Measurements from ENCODE around the gene DIRAS1.

DNA sequence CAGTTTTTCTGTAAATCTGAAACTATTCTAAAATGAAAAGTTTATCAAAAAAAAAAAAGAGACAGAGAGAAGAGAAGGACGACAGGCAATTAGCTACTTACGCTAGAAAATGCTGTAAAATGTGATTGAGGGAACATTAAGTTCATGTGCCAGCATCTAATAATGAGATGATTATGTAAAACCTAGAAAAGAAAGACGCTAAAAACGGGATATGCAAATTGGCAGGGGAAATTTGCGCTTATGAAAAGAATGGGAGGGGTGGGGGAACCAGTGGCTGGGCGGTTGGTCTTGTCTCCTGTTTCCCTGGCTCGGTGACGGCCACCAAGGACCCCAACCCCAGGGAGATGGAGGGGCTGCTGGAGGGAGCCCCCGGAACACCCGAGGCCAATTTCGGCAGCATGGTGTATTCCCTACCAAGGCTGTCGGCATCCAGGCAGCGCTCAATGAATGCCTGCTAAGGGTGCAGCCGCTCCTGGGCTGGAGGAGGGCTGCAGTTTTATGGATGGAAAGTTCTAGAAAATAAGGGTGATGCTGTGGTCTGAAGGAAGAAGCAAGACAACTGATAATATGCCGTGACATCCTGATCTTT is 52.9 kb downstream of the DIRAS1 start:
- TF ChIP-seq, protein P1, sequence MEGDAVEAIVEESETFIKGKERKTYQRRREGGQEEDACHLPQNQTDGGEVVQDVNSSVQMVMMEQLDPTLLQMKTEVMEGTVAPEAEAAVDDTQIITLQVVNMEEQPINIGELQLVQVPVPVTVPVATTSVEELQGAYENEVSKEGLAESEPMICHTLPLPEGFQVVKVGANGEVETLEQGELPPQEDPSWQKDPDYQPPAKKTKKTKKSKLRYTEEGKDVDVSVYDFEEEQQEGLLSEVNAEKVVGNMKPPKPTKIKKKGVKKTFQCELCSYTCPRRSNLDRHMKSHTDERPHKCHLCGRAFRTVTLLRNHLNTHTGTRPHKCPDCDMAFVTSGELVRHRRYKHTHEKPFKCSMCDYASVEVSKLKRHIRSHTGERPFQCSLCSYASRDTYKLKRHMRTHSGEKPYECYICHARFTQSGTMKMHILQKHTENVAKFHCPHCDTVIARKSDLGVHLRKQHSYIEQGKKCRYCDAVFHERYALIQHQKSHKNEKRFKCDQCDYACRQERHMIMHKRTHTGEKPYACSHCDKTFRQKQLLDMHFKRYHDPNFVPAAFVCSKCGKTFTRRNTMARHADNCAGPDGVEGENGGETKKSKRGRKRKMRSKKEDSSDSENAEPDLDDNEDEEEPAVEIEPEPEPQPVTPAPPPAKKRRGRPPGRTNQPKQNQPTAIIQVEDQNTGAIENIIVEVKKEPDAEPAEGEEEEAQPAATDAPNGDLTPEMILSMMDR (conservative IDR thresholded peaks at IDR 0.05 in 1 of 2, IDR thresholded peaks at IDR 0.05 in 1 of 2; ENCODE audit: extremely low read depth in 1 of 2, insufficient read depth in 1 of 2, low read depth in 1 of 2, low read length in 2 of 2): no peak
- TF ChIP-seq EZH2 (IDR thresholded peaks at IDR 0.05; ENCODE audit: borderline replicate concordance, low read length): no peak
